Germinal center (tissue), 1 donor: ENCODE results near the gene DHDH.
A peak's percentile ranks its signal among the peaks of the same experiment; 100 is the strongest.
"Not testable (repeated sequence)": the region's sequence is repeated elsewhere in the genome, so short reads cannot be mapped to it uniquely, and the experiment has no call there.

Source experiments
- DNase-seq: peaks from one replicate; pipeline ENCODE4 v3.0.0; 2012; ENCODE audit warnings: mixed read lengths, low spot score

DHDH gene

GRCh38 chr19:48915757-48916156 is 17.7 kb upstream of the DHDH start:
- no peak for DNase-seq

- DNase-seq: no peak
Observed at GRCh38 chr19:48918071-48918470, 15.4 kb upstream of the DHDH start.

- peak; percentile 58 for DNase-seq
Observed at GRCh38 chr19:48918801-48919247, 14.7 kb upstream of the DHDH start.

- DNase-seq: not testable (repeated sequence)
Observed at GRCh38 chr19:48919271-48919670, 14.2 kb upstream of the DHDH start.

- DNase-seq: no peak
Observed at GRCh38 chr19:48920949-48921348, 12.6 kb upstream of the DHDH start.

GRCh38 chr19:48921721-48922500 is 11.6 kb upstream of the DHDH start:
- DNase-seq: no peak

GRCh38 chr19:48922548-48923490 is 10.7 kb upstream of the DHDH start:
- DNase-seq: no peak

- no peak for DNase-seq
Observed at GRCh38 chr19:48925240-48925843, 8.2 kb upstream of the DHDH start.

- DNase-seq: not testable (repeated sequence)
Observed at GRCh38 chr19:48925890-48926289, 7.6 kb upstream of the DHDH start.

- DNase-seq: no peak
Observed at GRCh38 chr19:48926909-48927308, 6.6 kb upstream of the DHDH start.

- DNase-seq: not testable (repeated sequence)
Observed at GRCh38 chr19:48927692-48928091, 5.8 kb upstream of the DHDH start.

- DNase-seq: no peak
Observed at GRCh38 chr19:48928164-48929025, 5.1 kb upstream of the DHDH start.

- DNase-seq: no peak
Observed at GRCh38 chr19:48934837-48935236, 1.3 kb downstream of the DHDH start.

- no peak for DNase-seq
Observed at GRCh38 chr19:48935864-48936263, 2.4 kb downstream of the DHDH start.

GRCh38 chr19:48938256-48938655 is 4.8 kb downstream of the DHDH start:
- DNase-seq: no peak

- DNase-seq: no peak
Observed at GRCh38 chr19:48940902-48941301, 7.4 kb downstream of the DHDH start.

GRCh38 chr19:48943081-48943480 is 9.6 kb downstream of the DHDH start:
- DNase-seq: no peak

GRCh38 chr19:48945415-48945814 is 11.9 kb downstream of the DHDH start:
- no peak for DNase-seq

GRCh38 chr19:48945817-48946216 is 12.3 kb downstream of the DHDH start:
- no peak for DNase-seq

GRCh38 chr19:48946463-48947257 is 13.2 kb downstream of the DHDH start:
- DNase-seq: no peak

- no peak for DNase-seq
Observed at GRCh38 chr19:48947258-48947542, 13.7 kb downstream of the DHDH start.
